ENCODE data around the gene SNX17.

The SNX17 gene

GRCh38 chr2:27370026-27370815, at the start of gene SNX17, which contains the start of gene EIF2B4:
Gene SNX17, plus strand, starts transcription at chr2:27370616. Its CDS starts 128 bp downstream, at chr2:27370744.
Gene EIF2B4, minus strand, starts transcription at chr2:27370338. Its CDS starts 24 bp downstream, at chr2:27370314.
- peak; percentile 71 for TF ChIP-seq CTCF (conservative IDR thresholded peaks at IDR 0.05; ENCODE audit: low read depth, low read length)
- H3K4me3 ChIP-seq (ENCODE audit: low read depth, low read length) = peak within 1 kb of the TSS; percentile 99
- DNase-seq (ENCODE audit: low read depth) = peak; percentile 100

- peak; percentile 99 for DNase-seq (ENCODE audit: low read depth)
- H3K4me3 ChIP-seq (ENCODE audit: low read depth, low read length) = no peak overlapping the region
- TF ChIP-seq CTCF (conservative IDR thresholded peaks at IDR 0.05; ENCODE audit: low read depth, low read length) = peak; percentile 75
Measured at GRCh38 chr2:27320958-27321543, 49.4 kb upstream of the SNX17 start.

- DNase-seq (ENCODE audit: low read depth) = peak; percentile 21
- no peak for TF ChIP-seq CTCF (conservative IDR thresholded peaks at IDR 0.05; ENCODE audit: low read depth, low read length)
- H3K4me3 ChIP-seq (ENCODE audit: low read depth, low read length) = peak overlapping the region; percentile 90
Measured at GRCh38 chr2:27322301-27322765, 48.1 kb upstream of the SNX17 start.

GRCh38 chr2:27322766-27323595, 47.4 kb upstream of the SNX17 start, which contains the start of gene MPV17:
Gene MPV17, minus strand, starts transcription at chr2:27323097. Its CDS starts 580 bp downstream, at chr2:27322517.
- peak; percentile 95 for DNase-seq (ENCODE audit: low read depth)
- H3K4me3 ChIP-seq (ENCODE audit: low read depth, low read length) = peak within 1 kb of the TSS; percentile 90
- TF ChIP-seq CTCF (conservative IDR thresholded peaks at IDR 0.05; ENCODE audit: low read depth, low read length) = no peak

GRCh38 chr2:27323596-27324285, 46.7 kb upstream of the SNX17 start:
- no peak for TF ChIP-seq CTCF (conservative IDR thresholded peaks at IDR 0.05; ENCODE audit: low read depth, low read length)
- H3K4me3 ChIP-seq (ENCODE audit: low read depth, low read length) = peak overlapping the region; percentile 90
- no peak for DNase-seq (ENCODE audit: low read depth)

GRCh38 chr2:27324720-27325119, 45.7 kb upstream of the SNX17 start:
- TF ChIP-seq CTCF (conservative IDR thresholded peaks at IDR 0.05; ENCODE audit: low read depth, low read length) = no peak
- H3K4me3 ChIP-seq (ENCODE audit: low read depth, low read length) = no peak overlapping the region
- no peak for DNase-seq (ENCODE audit: low read depth)

Data from choroid plexus epithelial cell (primary cell).